ENCODE measurements around the gene TMEM266.
A peak's percentile ranks its signal among the peaks of the same experiment; 100 is the strongest.

Gene TMEM266

DNA sequence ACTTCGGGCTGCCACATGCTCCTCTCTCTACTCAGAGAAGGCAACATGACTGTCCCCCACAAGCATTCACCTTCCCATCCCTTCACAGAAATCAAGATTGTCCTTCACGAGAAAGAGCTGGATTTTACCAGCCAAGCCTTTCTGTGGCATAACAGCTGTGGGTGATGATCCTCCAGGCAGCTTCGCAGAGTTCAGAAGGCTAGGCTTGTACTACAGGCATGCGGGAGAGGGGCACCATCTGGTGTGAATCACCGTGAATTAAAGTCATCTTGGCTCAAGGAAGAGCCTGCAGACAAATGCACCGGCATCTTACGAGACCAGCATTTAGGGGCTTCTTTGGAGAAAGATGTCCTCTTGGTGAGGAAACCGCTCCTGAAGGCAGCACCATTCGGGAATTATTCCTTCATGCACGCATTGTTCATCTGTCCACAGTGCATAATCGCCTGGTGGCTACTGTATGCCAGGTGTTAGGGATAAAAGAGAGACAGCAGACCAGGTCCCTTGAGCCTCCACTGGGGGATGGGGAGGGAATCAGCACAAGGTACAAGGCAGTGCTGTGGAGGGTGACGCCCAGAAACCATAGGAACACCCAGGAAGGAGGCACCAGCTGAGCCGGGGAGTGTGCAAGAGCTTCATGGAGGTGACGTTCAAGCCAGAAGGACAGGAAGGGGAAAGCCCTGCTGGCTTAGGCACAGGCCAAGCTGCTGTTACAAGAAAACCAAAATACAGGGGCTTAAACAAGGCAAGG is 108.6 kb downstream of the TMEM266 start:
- Histone ChIP-seq H3K9me2 (replicated peaks; ENCODE audit: insufficient read depth, low read length) (no peaks in the 10 kb centered on the region), H4K20me1 (ENCODE audit: low read depth, low read length) (no peaks in the 10 kb centered on the region), H3K27me3 (ENCODE audit: low read length) (no peaks in the 10 kb centered on the region), H3K4me3 (ENCODE audit: insufficient read depth, low read length, poor library complexity, severe bottlenecking) (no peak overlapping the region), H3F3A (ENCODE audit: insufficient read depth) (no peaks in the 10 kb centered on the region), H3K79me2 (ENCODE audit: insufficient read depth, low read length) (no peaks in the 10 kb centered on the region), H3K4me2 (ENCODE audit: low read depth, low read length, poor library complexity, severe bottlenecking) (no peak overlapping the region), H3K9ac (ENCODE audit: low read length) (no peak overlapping the region), H3K9me3 (ENCODE audit: insufficient read depth, low read length) (no peaks in the 10 kb centered on the region), H2AFZ (ENCODE audit: low read depth, low read length, severe bottlenecking) (peak overlapping the region; percentile 12), H3K36me3 (ENCODE audit: low read length) (no peaks in the 10 kb centered on the region), H3K27ac (ENCODE audit: low read depth, low read length) (no peak overlapping the region)
- no peak for TF ChIP-seq EZH2phosphoT487 (conservative IDR thresholded peaks at IDR 0.05; ENCODE audit: low read length)
- TF ChIP-seq, protein P1, sequence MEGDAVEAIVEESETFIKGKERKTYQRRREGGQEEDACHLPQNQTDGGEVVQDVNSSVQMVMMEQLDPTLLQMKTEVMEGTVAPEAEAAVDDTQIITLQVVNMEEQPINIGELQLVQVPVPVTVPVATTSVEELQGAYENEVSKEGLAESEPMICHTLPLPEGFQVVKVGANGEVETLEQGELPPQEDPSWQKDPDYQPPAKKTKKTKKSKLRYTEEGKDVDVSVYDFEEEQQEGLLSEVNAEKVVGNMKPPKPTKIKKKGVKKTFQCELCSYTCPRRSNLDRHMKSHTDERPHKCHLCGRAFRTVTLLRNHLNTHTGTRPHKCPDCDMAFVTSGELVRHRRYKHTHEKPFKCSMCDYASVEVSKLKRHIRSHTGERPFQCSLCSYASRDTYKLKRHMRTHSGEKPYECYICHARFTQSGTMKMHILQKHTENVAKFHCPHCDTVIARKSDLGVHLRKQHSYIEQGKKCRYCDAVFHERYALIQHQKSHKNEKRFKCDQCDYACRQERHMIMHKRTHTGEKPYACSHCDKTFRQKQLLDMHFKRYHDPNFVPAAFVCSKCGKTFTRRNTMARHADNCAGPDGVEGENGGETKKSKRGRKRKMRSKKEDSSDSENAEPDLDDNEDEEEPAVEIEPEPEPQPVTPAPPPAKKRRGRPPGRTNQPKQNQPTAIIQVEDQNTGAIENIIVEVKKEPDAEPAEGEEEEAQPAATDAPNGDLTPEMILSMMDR (IDR thresholded peaks at IDR 0.05; ENCODE audit: insufficient read depth, low read length, poor library complexity, severe bottlenecking) = no peak

DNA sequence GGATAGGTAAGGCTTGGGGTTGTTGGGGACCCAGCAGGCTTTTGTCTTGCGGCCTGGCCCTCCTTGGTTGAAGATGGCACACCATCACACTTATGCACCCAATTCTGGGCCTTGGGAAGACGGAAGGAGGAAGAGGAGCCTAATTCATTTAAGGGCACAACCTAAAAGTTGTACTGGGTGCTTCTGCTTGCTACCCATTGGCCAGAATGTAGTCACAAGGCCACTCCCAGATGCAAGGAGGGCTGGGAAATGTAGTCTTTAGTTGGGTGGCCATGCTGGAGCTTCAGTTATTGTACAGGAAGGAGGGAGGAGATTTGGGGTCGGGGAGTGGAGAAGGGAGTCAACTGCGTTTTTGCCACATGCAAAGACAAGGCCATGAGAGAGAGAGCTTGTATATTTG is 109.2 kb downstream of the TMEM266 start:
- H2AFZ ChIP-seq (ENCODE audit: low read depth, low read length, severe bottlenecking) = peak overlapping the region; percentile 12
- no peak overlapping the region for H3K27ac ChIP-seq (ENCODE audit: low read depth, low read length)
- no peaks in the 10 kb centered on the region for H3K9me2 ChIP-seq (replicated peaks; ENCODE audit: insufficient read depth, low read length)
- TF ChIP-seq EZH2phosphoT487 (conservative IDR thresholded peaks at IDR 0.05; ENCODE audit: low read length) = no peak
- TF ChIP-seq, protein P1 (IDR thresholded peaks at IDR 0.05; ENCODE audit: insufficient read depth, low read length, poor library complexity, severe bottlenecking) = no peak
- no peak overlapping the region for H3K4me3 ChIP-seq (ENCODE audit: insufficient read depth, low read length, poor library complexity, severe bottlenecking)
- H3K9me3 ChIP-seq (ENCODE audit: insufficient read depth, low read length) = no peaks in the 10 kb centered on the region
- no peaks in the 10 kb centered on the region for H3F3A ChIP-seq (ENCODE audit: insufficient read depth)
- H3K4me2 ChIP-seq (ENCODE audit: low read depth, low read length, poor library complexity, severe bottlenecking) = no peak overlapping the region
- H3K79me2 ChIP-seq (ENCODE audit: insufficient read depth, low read length) = no peaks in the 10 kb centered on the region
- H3K9ac ChIP-seq (ENCODE audit: low read length) = no peak overlapping the region
- no peaks in the 10 kb centered on the region for H3K27me3 ChIP-seq (ENCODE audit: low read length)
- no peaks in the 10 kb centered on the region for H4K20me1 ChIP-seq (ENCODE audit: low read depth, low read length)
- no peaks in the 10 kb centered on the region for H3K36me3 ChIP-seq (ENCODE audit: low read length)

DNA sequence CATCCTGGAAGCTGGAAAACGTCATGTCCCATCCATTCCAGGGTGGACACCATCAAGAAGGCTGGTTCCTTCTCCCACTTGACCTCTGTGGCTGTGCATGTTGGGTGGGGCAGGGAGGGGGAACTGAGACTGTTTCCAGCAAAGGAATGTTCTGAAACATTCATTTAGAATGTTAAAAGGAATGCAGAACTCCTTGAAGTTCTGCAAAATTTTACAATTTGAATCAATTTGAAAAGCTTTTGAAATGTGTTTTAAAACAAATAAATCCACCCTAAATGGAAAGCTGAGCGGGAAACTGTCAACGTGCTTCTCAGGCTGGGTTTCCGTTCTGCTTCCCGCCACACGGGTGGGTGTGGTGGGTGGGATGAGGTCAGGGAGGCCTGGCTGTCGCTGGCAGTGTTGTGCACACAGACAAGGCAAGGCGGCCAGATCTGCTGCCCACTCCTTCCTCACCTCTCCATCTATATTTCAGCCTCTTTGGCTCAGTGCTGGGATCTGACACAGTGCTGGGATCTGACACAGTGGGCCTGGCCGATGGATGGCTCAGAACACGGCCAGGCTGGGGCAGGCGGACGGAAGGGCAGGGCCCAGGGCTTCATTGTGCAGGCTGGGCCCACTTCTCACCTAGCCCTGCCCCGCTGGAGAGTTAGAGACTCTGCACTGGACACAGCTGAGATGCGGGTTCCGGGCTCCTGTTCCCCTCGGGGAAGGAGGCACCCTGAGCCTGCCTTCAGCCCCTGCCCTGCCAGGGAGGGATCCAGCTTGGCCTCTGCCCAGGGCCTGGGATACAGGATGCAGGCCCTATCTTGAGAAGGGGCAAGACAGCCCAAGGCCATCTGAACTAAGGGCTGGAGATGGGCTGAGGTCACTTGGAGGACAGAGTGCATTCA is 110.4 kb downstream of the TMEM266 start:
- Histone ChIP-seq H4K20me1 (ENCODE audit: low read depth, low read length) (no peaks in the 10 kb centered on the region), H3K9me2 (replicated peaks; ENCODE audit: insufficient read depth, low read length) (no peaks in the 10 kb centered on the region), H3K27ac (ENCODE audit: low read depth, low read length) (no peak overlapping the region), H2AFZ (ENCODE audit: low read depth, low read length, severe bottlenecking) (no peak overlapping the region), H3K9ac (ENCODE audit: low read length) (no peak overlapping the region), H3K9me3 (ENCODE audit: insufficient read depth, low read length) (no peaks in the 10 kb centered on the region), H3K4me3 (ENCODE audit: insufficient read depth, low read length, poor library complexity, severe bottlenecking) (no peak overlapping the region), H3K4me2 (ENCODE audit: low read depth, low read length, poor library complexity, severe bottlenecking) (no peak overlapping the region), H3K36me3 (ENCODE audit: low read length) (no peaks in the 10 kb centered on the region), H3F3A (ENCODE audit: insufficient read depth) (no peaks in the 10 kb centered on the region), H3K27me3 (ENCODE audit: low read length) (no peaks in the 10 kb centered on the region), H3K79me2 (ENCODE audit: insufficient read depth, low read length) (no peaks in the 10 kb centered on the region)
- no peak for TF ChIP-seq EZH2phosphoT487 (conservative IDR thresholded peaks at IDR 0.05; ENCODE audit: low read length)
- TF ChIP-seq, protein P1 (IDR thresholded peaks at IDR 0.05; ENCODE audit: insufficient read depth, low read length, poor library complexity, severe bottlenecking) = no peak
